Colonic mucosa (tissue), 4 donors: ENCODE data around the gene LCA5L. TPM values are rescaled to one million over a fixed set of nuclear protein-coding genes. Genes with fewer than 3 reads are reported as not detected.
"Not testable (repeated sequence)": the region's sequence is repeated elsewhere in the genome, so short reads cannot be mapped to it uniquely, and the experiment has no call there.

Experiments used
- DNase-seq: peaks from one replicate; pipeline ENCODE4 v3.0.0-alpha.2; 2020
- H3K27ac ChIP-seq: fragments of 200-600 bp; one replicate; pipeline ENCODE4 v1.8.0; 2021
- H3K27me3 ChIP-seq: fragments of 200-600 bp; one replicate; pipeline ENCODE4 v1.8.0; 2021
- H3K36me3 ChIP-seq: fragments of 200-600 bp; one replicate; pipeline ENCODE4 v1.8.0; 2021
- H3K4me1 ChIP-seq: fragments of 200-600 bp; one replicate; pipeline ENCODE4 v1.8.0; 2021; ENCODE audit warnings: mild to moderate bottlenecking
- H3K4me3 ChIP-seq: fragments of 200-600 bp; one replicate; pipeline ENCODE4 v1.8.0; 2021
- H3K9ac ChIP-seq, 2 donors: one replicate each; pipeline ENCODE4 v1.7.0; 2013; ENCODE audit warnings: control low read depth in 2 of 2, low read depth in 2 of 2, low read length in 2 of 2
- H3K9me3 ChIP-seq: fragments of 200-600 bp; one replicate; pipeline ENCODE4 v1.8.0; 2021
- CTCF ChIP-seq: fragments of 200-600 bp; IDR thresholded peaks from one replicate; pipeline ENCODE4 v1.8.0; 2022; ENCODE audit warnings: antibody characterized with exemption, mild to moderate bottlenecking
- intact Hi-C: fragments of 100-400 bp; cut with DNase I; formaldehyde crosslinking; loops from one replicate; pipeline ENCODE4 v1.14.1; 2022
- total RNA-seq, 2 donors: library from RNA; stranded (reverse); fragmentation: NEBNext Ultra II Directional in 1 of 2; extraction: Animal tissue kit (Norgen Biotek cat#: 25700) in 1 of 2; gene quantifications; one replicate each; pipeline ENCODE4 v1.2.1, GENCODE V29; 2021
- donor health status: healthy.
- donor health status: DM: no; HTN: no; CAD: no.
- donor health status: DM: no; HTN: no; CAD: no.

Gene LCA5L
- total RNA-seq, 2 donors from 2014 or later = 0.64 to 0.98 TPM

- intact Hi-C loops = no loop called here
- H3K27ac ChIP-seq = no peak overlapping the region
These were observed 22.9 kb downstream of the LCA5L start for GRCh38 chr21:39422527-39423241.

GRCh38 chr21:39419204-39419603 lies 26.4 kb downstream of the LCA5L start:
- H3K9ac ChIP-seq, intact Hi-C loops, H3K36me3 ChIP-seq, H3K4me1 ChIP-seq, H3K27me3 ChIP-seq, H3K9me3 ChIP-seq, DNase-seq, H3K27ac ChIP-seq, H3K4me3 ChIP-seq: not testable (repeated sequence)

More at GRCh38 chr21:39422527-39423241, 22.9 kb downstream of the LCA5L start:
- no peak for DNase-seq
- H3K9me3 ChIP-seq = no peaks in the 10 kb centered on the region
- no peak overlapping the region for H3K9ac ChIP-seq
- no peaks in the 10 kb centered on the region for H3K4me1 ChIP-seq
- TF ChIP-seq CTCF = no peak
- no peak overlapping the region for H3K4me3 ChIP-seq
- H3K27me3 ChIP-seq = no peaks in the 10 kb centered on the region
- no peaks in the 10 kb centered on the region for H3K36me3 ChIP-seq

- Histone ChIP-seq H3K27me3 (no peaks in the 10 kb centered on the region), H3K36me3 (no peaks in the 10 kb centered on the region), H3K9me3 (no peaks in the 10 kb centered on the region), H3K27ac (no peak overlapping the region), H3K4me3 (no peak overlapping the region), H3K9ac (no peak overlapping the region), H3K4me1 (no peaks in the 10 kb centered on the region)
- TF ChIP-seq CTCF = no peak
- intact Hi-C loops = no loop called here
- no peak for DNase-seq
These were observed 39.5 kb downstream of the LCA5L start for GRCh38 chr21:39406065-39406464.

GRCh38 chr21:39400173-39400572 lies 45.4 kb downstream of the LCA5L start:
- no peaks in the 10 kb centered on the region for H3K4me1 ChIP-seq
- no peak overlapping the region for H3K4me3 ChIP-seq
- TF ChIP-seq CTCF = no peak
- DNase-seq = no peak
- no peaks in the 10 kb centered on the region for H3K36me3 ChIP-seq
- intact Hi-C loops = no loop called here
- H3K9ac ChIP-seq = no peak overlapping the region
- no peaks in the 10 kb centered on the region for H3K9me3 ChIP-seq
- no peak overlapping the region for H3K27ac ChIP-seq
- H3K27me3 ChIP-seq = no peaks in the 10 kb centered on the region

GRCh38 chr21:39397646-39398385 lies 47.8 kb downstream of the LCA5L start:
- DNase-seq = no peak
- H3K9me3 ChIP-seq = no peaks in the 10 kb centered on the region
- H3K27ac ChIP-seq = no peak overlapping the region
- intact Hi-C loops = no loop called here
- no peak overlapping the region for H3K4me3 ChIP-seq
- H3K36me3 ChIP-seq = peaks cover 3% of the 10 kb centered on the region
- H3K9ac ChIP-seq = peak overlapping the region in 1 of 2 donors; percentile 12
- H3K27me3 ChIP-seq = no peaks in the 10 kb centered on the region
- no peaks in the 10 kb centered on the region for H3K4me1 ChIP-seq
- TF ChIP-seq CTCF = no peak

GRCh38 chr21:39392981-39393380 lies 52.6 kb downstream of the LCA5L start:
- peaks cover 8% of the 10 kb centered on the region for H3K36me3 ChIP-seq
- H3K9ac ChIP-seq = no peak overlapping the region
- H3K4me3 ChIP-seq = no peak overlapping the region
- no peak for TF ChIP-seq CTCF
- no peaks in the 10 kb centered on the region for H3K27me3 ChIP-seq
- H3K9me3 ChIP-seq = no peaks in the 10 kb centered on the region
- no peaks in the 10 kb centered on the region for H3K4me1 ChIP-seq
- intact Hi-C loops = no loop called here
- H3K27ac ChIP-seq = no peak overlapping the region
- DNase-seq = no peak
